Neural progenitor cell (in vitro differentiated cells): ENCODE measurements around the gene SLC9A5.

Experiments
- CTCF ChIP-seq: fragments of 200-600 bp; sonication (generic); IDR thresholded peaks from 2 replicates; pipeline ENCODE4 v1.5.1; 2017; ENCODE audit warnings: antibody characterized with exemption, mild to moderate bottlenecking
- EZH2phosphoT487 ChIP-seq: fragments of 200-600 bp; sonication (generic); IDR thresholded peaks from 2 replicates; pipeline ENCODE4 v1.6.1; 2017; ENCODE audit warnings: antibody characterized with exemption

DNA sequence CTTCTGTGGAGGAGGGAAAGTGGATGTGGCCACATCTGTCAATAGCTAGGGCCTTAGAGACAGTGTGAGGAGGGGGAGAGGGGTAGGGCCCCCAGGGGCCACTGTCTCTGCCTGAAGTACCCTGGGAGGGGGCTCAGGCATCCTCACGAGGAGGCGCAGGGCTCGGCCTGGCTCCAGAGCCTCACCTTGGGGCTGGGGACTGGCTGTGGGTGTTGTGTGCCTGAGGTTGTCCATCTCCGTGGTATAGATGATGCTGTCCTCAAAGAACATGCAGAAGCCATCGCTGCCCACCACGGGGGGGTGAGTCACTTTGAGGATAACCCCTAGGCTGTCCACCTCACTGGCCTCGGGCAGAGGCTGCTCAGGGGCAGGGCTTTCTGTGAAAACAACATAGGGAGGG is 42.7 kb downstream of the SLC9A5 start:
- no peak for TF ChIP-seq CTCF
- no peak for TF ChIP-seq EZH2phosphoT487
